Measurements from ENCODE around the gene C16orf95. TPM values are rescaled to one million over a fixed set of nuclear protein-coding genes. Genes with fewer than 3 reads are reported as not detected.

C16orf95 gene
- total RNA-seq, 2 experiments from 2014 or later: 8.6 to 9.6 TPM

DNA sequence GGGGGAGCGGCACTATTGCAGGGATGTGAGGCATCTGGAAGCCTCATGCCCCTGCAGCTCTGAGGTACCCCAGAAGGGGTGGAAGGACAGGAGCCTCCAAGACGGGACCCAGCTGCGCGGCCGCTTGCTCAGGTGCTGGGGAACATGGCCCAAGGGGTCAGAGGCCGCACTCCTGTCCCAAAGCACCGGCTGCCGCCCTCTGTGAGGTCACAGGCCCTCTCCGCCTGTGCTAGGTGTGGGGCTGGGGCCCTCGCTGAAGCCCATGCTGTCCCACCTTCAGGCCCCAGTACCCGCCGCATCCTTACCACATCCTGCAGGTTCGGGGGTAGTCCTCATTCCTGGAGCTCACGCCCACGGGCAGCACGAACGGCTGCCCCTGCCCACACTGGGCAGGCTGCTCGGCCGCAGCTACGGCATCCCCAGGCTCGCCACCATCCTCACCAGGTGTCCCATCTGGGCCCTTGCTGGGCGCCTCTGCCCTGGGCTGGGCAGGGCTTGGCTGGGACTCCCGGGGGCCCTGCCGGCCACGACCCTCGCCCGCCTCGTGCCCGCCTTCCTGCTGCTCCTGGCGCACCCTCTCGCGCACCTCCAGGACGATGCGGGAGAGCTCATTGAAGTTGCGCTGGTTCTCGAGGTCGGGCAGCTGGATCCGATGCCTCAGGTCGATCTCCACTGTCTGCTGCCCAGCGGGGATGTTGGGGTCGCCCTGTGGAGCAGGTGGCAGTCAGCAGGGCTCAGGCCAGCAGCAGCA lies 16.6 kb upstream of the C16orf95 start:
- H3K4me3 Mint-ChIP-seq: no peak overlapping the region
- peaks cover 5% of the 10 kb centered on the region for H3K4me1 Mint-ChIP-seq
- H3K27ac Mint-ChIP-seq: no peak overlapping the region
- ChIA-PET POLR2A (interaction anchor here (1.2 kb wide), 1 partner anchor 50 kb away, joined by 3 read pairs; the partner anchor contains the start of gene FBXO31), CTCF (no interaction called here)
- peaks cover 8% of the 10 kb centered on the region for H3K36me3 Mint-ChIP-seq (ENCODE audit: low read depth)
- no peaks in the 10 kb centered on the region for H3K27me3 Mint-ChIP-seq
- DNase-seq: no peak
- H3K9me3 Mint-ChIP-seq: no peaks in the 10 kb centered on the region

DNA sequence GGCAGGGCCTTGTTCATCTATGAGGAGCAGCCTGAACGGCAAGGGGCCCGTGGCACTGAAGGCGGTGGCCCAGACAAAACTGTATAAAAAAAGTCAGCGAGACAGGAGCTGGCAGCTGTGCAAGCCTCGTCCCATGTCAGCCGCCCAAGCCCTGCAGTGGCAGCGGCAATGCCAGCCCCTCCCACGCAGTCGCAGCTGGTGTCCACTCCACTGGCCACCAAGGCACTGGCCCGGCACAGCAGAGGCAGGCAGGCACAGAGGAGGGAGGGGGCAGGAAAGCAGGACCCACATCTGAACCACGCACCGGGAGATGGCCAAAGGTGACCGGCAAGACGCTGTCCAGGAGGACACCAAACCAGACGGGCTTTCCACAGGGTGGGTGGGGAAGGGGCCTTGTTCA lies 15.9 kb upstream of the C16orf95 start:
- no peak overlapping the region for H3K4me3 Mint-ChIP-seq
- H3K27me3 Mint-ChIP-seq: no peaks in the 10 kb centered on the region
- peaks cover 5% of the 10 kb centered on the region for H3K4me1 Mint-ChIP-seq
- H3K27ac Mint-ChIP-seq: no peak overlapping the region
- ChIA-PET POLR2A (interaction anchor here (1.1 to 1.2 kb wide), 2 partner anchors 14 to 51 kb away, joined by 3 read pairs; partner anchors contain the start of gene FBXO31), CTCF (no interaction called here)
- H3K9me3 Mint-ChIP-seq: no peaks in the 10 kb centered on the region
- no peak for DNase-seq
- H3K36me3 Mint-ChIP-seq (ENCODE audit: low read depth): peaks cover 7% of the 10 kb centered on the region

DNA sequence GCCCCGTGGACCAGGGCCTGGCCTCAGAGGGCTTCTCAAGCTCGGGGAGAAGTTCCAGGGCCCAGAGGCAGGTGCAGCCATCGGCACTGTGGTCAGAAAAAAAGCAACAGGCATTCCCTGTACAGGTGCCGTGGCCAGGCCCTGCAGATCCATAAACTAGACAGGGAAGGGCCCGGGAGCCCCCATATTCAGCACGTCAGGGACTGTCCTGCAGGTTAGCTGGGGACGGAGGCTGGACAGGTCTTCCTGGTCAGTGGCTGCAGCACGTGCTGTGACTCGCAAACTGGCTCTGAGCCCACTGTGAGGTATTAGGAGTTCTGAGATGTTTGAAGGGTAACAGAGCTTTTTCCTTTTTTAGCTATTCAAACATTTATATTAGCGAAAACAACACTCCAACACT lies 15.0 kb upstream of the C16orf95 start:
- H3K4me3 Mint-ChIP-seq: no peak overlapping the region
- ChIA-PET CTCF (no interaction called here), POLR2A (interaction anchor here (1.1 kb wide), 1 partner anchor 13 kb away, joined by 3 read pairs; no protein-coding TSS in a partner anchor)

DNA sequence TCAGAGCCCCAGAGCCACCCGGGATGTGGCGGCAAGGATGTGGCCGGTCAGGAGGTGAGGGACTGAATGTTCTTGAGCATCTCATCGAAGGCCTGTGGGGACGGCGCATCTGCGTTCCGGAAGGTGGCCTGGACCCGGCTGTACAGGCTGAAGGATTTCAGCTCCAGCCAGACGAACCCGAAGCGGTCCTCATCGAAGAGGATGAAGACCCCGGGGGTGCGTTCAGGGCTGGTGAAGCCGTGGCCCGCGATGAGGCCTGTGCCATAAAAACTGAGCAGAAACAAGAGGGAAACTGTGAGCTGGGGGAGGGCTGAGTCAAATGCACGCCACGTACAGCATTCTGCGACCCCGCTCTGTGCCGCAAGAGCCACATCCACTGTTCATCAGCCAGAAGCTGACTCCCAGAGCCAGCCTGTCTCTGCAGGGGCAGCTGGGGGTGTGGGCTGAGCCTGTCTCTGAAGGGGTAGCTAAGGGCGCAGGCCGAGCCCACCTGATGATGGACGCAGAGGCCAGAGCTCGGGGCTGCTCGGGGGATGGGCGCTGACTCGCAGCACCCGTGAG lies 14.1 kb upstream of the C16orf95 start:
- Mint-ChIP-seq H3K9me3 (no peaks in the 10 kb centered on the region), H3K4me1 (no peaks in the 10 kb centered on the region), H3K27me3 (no peaks in the 10 kb centered on the region), H3K27ac (no peak overlapping the region), H3K4me3 (no peak overlapping the region), H3K36me3 (ENCODE audit: low read depth) (peaks cover 7% of the 10 kb centered on the region)
- CTCF ChIA-PET: no interaction called here
- no peak for DNase-seq
- POLR2A ChIA-PET: no interaction called here

More for the DNA sequence above, 15.0 kb upstream of the C16orf95 start:
- no peaks in the 10 kb centered on the region for H3K9me3 Mint-ChIP-seq
- H3K27ac Mint-ChIP-seq: no peak overlapping the region
- peaks cover under 1% of the 10 kb centered on the region for H3K4me1 Mint-ChIP-seq
- H3K36me3 Mint-ChIP-seq (ENCODE audit: low read depth): peaks cover 7% of the 10 kb centered on the region
- no peaks in the 10 kb centered on the region for H3K27me3 Mint-ChIP-seq
- DNase-seq: no peak

DNA sequence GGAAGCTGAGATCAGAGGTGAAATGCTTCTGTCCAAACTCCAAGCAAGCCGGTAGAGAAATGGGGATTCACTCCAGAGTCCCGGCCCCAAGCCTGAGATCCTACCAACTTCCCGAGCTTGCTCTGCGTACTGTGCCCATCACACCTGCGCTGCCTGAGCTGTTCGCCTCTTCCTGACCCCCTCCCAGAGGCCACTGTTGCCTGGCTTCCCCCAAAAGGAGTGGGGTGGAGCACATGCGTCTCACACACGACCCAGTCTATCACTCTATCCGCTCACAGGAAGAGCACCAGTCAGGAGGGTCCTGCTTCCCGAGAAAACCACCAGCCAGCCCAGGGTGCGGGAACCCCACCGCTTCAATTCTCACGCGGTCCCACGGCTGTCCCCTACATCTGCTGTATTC lies 13.5 kb upstream of the C16orf95 start:
- Mint-ChIP-seq H3K9me3 (no peaks in the 10 kb centered on the region), H3K27ac (no peak overlapping the region), H3K4me1 (peaks cover 3% of the 10 kb centered on the region), H3K36me3 (ENCODE audit: low read depth) (peaks cover 7% of the 10 kb centered on the region), H3K4me3 (no peak overlapping the region), H3K27me3 (no peaks in the 10 kb centered on the region)
- ChIA-PET CTCF (no interaction called here), POLR2A (no interaction called here)
- DNase-seq: no peak

DNA sequence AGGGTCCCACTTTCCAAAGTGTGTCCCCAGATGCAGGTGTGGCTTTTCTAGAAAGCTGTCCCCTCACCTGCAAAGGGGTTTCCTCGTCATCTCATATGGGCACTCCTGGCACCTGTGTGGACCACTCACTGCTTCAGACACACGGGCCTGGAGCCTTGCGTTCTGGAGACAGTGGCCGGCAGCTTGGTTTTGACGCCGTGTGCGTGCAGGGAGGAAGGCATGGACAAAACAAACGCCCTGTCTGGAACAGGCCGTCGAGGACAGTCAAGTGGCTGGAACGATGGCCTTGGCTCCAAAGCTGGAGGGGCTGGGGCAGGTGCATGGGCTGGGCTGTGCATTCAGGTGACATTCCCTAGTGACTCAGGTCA lies 13.0 kb upstream of the C16orf95 start:
- Mint-ChIP-seq H3K9me3 (no peaks in the 10 kb centered on the region), H3K4me3 (no peak overlapping the region), H3K27me3 (no peaks in the 10 kb centered on the region), H3K4me1 (peaks cover 5% of the 10 kb centered on the region), H3K27ac (no peak overlapping the region), H3K36me3 (ENCODE audit: low read depth) (peaks cover 6% of the 10 kb centered on the region)
- ChIA-PET CTCF (no interaction called here), POLR2A (no interaction called here)
- DNase-seq: no peak

DNA sequence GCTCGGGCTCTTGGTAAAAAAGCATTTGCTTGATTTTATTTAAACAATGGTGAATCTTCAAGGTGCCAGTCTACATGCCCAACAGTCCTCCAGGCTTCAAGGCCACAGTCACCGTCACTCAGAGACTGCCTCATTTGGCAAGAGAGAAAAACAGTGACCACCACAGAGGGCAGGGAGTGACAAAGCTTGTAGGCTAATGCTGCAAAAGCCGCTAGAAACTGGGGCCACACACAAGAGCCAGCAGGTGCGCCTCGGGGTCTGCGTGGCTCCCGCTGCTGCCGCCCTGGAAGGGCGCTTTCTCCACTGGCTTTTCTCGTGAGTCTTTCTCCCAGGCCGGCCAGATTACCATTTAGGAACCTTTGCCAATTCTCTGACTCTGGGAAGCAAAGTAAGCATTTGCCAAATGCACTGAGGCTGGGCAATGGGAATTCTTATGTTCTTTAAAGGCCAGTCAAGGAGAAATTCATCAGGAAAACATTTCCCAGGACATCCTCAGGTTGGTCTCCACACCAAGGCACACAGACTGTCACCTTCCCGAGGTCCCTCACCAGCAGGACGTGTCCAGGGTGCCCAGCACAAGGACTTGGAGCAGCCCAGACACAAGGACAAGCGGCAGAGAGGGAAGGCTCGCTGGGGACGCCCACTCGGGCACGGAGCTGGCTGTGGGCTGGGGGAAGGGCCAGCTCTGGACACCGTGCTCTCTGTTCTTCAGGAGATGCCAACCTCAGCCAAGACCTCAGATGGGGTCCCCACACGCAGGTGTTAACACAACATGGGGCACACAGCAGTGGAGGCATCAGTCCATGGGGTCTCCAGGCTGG lies 12.5 kb upstream of the C16orf95 start:
- H3K9me3 Mint-ChIP-seq: no peaks in the 10 kb centered on the region
- H3K27me3 Mint-ChIP-seq: no peaks in the 10 kb centered on the region
- POLR2A ChIA-PET: interaction anchor here (0.9 kb wide), 1 partner anchor 11 kb away, joined by 4 read pairs; no protein-coding TSS in a partner anchor
- CTCF ChIA-PET: no interaction called here
- peaks cover 5% of the 10 kb centered on the region for H3K4me1 Mint-ChIP-seq
- H3K27ac Mint-ChIP-seq: no peak overlapping the region
- no peak for DNase-seq
- peaks cover 4% of the 10 kb centered on the region for H3K36me3 Mint-ChIP-seq (ENCODE audit: low read depth)
- H3K4me3 Mint-ChIP-seq: no peak overlapping the region

DNA sequence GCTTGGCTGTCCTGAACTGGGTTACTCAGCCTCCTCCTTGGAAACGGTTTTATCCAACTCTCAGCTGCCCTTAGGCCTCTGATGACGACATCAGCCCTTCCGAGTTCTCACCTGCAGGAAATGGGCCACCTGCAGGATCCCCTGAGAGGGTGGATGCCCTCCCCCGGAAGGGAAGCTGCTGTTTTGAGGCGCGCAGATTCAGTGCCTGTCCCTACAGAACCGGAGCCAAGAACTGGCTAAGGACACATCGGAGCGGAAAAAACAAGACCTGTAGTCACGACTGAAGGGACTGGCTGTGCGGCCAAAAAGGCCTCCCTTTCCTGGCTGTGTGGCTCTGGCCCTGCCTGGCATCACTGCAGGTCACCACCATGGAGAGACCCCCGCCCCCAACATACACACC lies 11.7 kb upstream of the C16orf95 start:
- Mint-ChIP-seq H3K36me3 (ENCODE audit: low read depth) (peaks cover 4% of the 10 kb centered on the region), H3K4me1 (peaks cover 5% of the 10 kb centered on the region), H3K9me3 (no peaks in the 10 kb centered on the region), H3K27me3 (no peaks in the 10 kb centered on the region), H3K4me3 (no peak overlapping the region), H3K27ac (no peak overlapping the region)
- no peak for DNase-seq
- CTCF ChIA-PET: no interaction called here
- POLR2A ChIA-PET: interaction anchor here (0.9 kb wide), 1 partner anchor 10 kb away, joined by 4 read pairs; no protein-coding TSS in a partner anchor

DNA sequence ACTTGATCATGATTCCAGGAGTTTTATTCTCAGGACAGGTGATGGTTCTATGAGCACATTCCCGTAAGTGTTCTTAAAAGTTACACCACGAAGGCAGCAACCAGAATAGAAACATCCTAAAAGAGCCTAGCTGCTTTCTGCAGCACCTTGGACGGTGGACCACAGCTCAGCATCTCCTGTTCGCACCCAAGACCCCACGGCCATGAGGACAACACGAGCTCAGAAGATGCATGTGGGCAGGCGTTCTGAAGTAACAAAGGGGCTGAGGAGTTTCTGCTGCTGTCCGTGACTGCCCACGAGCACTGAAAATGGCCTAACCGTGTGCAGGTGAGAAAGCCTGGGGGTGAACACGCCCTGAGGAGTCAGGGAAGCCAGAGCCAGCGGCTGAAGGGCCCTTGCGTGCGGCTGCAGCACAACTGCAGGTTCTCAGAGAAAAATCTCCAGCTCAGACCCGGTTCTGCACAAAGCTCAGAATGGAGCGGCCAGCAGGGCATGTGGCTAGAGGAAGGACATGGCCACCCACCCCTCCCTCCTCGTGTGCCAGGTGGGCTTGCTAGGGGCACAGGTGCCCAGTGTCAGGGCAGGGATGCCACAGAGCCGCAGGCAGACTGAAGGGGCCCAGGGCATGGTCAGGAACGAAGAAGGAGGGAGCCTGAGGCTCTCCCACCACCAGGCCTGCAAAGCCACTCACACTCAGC lies 10.8 kb upstream of the C16orf95 start:
- Mint-ChIP-seq H3K4me3 (no peak overlapping the region), H3K27me3 (no peaks in the 10 kb centered on the region), H3K36me3 (ENCODE audit: low read depth) (peaks cover 2% of the 10 kb centered on the region), H3K27ac (no peak overlapping the region), H3K9me3 (no peaks in the 10 kb centered on the region), H3K4me1 (peaks cover 5% of the 10 kb centered on the region)
- ChIA-PET CTCF (interaction anchor here (0.6 kb wide), 1 partner anchor 9 kb away, joined by 3 read pairs; no protein-coding TSS in a partner anchor), POLR2A (interaction anchor here (2.6 kb wide), 1 partner anchor 10 kb away, joined by 15 read pairs; the partner anchor contains the start of gene C16orf95)
- no peak for DNase-seq

DNA sequence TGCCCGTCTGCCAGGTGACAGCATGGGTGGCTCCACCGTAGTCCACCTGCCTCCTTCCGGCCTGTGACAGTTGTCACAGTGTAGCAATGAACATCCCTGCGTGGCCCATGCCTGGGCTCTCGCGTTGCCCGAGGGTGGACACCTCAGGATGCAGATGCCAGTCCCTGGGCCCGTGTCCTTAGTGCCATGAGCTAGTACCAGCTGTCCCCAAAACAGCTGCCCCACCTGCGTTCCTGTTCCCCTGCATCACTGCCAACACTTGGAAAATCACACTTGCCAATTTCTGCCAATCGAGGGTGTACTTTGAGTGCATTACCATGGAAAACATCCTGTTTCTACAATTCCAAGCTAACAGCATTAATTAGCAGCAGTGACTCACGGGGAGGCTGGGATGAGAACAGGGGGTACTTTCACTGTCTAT lies 9.0 kb upstream of the C16orf95 start:
- DNase-seq: no peak
- ChIA-PET POLR2A (interaction anchor here (1.8 to 2.6 kb wide), 2 partner anchors 8 to 57 kb away, joined by 5 to 15 read pairs; partner anchors contain the start of genes C16orf95 and FBXO31), CTCF (interaction anchor here (1.3 kb wide), 1 partner anchor 68 kb away, joined by 3 read pairs; no protein-coding TSS in a partner anchor)
- Mint-ChIP-seq H3K4me3 (no peak overlapping the region), H3K27me3 (no peaks in the 10 kb centered on the region), H3K27ac (no peak overlapping the region), H3K4me1 (peaks cover 6% of the 10 kb centered on the region), H3K9me3 (no peaks in the 10 kb centered on the region), H3K36me3 (ENCODE audit: low read depth) (no peaks in the 10 kb centered on the region)

DNA sequence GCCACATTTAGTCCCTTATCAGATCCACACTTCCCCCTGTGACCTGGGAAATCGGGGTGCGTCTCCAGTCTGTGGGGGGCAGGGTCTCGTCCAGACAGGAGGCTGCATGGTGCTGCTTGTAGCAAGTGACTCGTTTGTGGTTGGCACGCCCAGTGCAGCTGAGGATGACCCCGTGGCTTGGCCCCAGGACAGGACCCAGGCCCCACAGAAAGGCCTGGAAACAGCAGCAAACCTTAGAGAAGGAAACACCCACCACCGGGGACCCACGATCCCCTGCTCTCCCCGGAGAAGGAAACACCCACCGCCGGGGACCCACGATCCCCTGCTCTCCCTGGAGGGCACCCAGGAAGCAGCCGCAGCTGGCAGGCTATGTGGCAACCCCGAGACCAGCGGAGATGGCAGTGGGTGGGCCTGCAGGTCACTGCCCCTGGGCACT lies 8.2 kb upstream of the C16orf95 start:
- Mint-ChIP-seq H3K9me3 (no peaks in the 10 kb centered on the region), H3K4me1 (peaks cover 6% of the 10 kb centered on the region), H3K4me3 (no peak overlapping the region), H3K36me3 (ENCODE audit: low read depth) (no peaks in the 10 kb centered on the region), H3K27me3 (no peaks in the 10 kb centered on the region), H3K27ac (no peak overlapping the region)
- no peak for DNase-seq
- ChIA-PET CTCF (interaction anchor here (0.6 to 2.0 kb wide), 4 partner anchors 58 to 69 kb away, joined by 3 to 8 read pairs (median 6); partner anchors contain the start of gene FBXO31), POLR2A (interaction anchor here (0.6 to 2.6 kb wide), 4 partner anchors 8 to 69 kb away, joined by 3 to 15 read pairs (median 4); partner anchors contain the start of genes C16orf95 and FBXO31)
